Tibial artery (tissue), 4 donors: ENCODE results near the gene LPP.

ENCODE experiments used
- DNase-seq, 2 donors: peaks; one replicate each; pipeline ENCODE4 v3.0.0-alpha.2; 2019
- H3K27ac ChIP-seq, 2 donors: fragments of 200-600 bp; sonication (generic) in 1 of 2; 1 replicate in 1 of 2; 2 replicates in 1 of 2; pipeline ENCODE4 v1.5.1; 2018 to 2019; ENCODE audit warnings: mild to moderate bottlenecking in 1 of 2
- H3K27me3 ChIP-seq, 2 donors: fragments of 200-600 bp; sonication (generic) in 1 of 2; one replicate each; pipeline versions ENCODE4 v1.5.1 to v1.6.0; 2016 to 2019
- H3K36me3 ChIP-seq, 3 donors: fragments of 200-600 bp; sonication (generic) in 2 of 3; one replicate each; pipeline ENCODE4 v1.5.1; 2016 to 2019; ENCODE audit warnings: mild to moderate bottlenecking in 2 of 3
- H3K4me1 ChIP-seq, 4 donors: fragments of 200-600 bp; sonication (generic) in 2 of 4; 1 replicate in 3 of 4; 2 replicates in 1 of 4; pipeline ENCODE4 v1.5.1; 2016 to 2019
- H3K4me3 ChIP-seq, 2 donors: fragments of 200-600 bp; sonication (generic) in 1 of 2; 1 replicate in 1 of 2; 2 replicates in 1 of 2; pipeline ENCODE4 v1.5.1; 2018 to 2019; ENCODE audit warnings: mild to moderate bottlenecking in 2 of 2
- H3K9me3 ChIP-seq, 3 donors: fragments of 200-600 bp; sonication (generic) in 1 of 3; one replicate each; pipeline ENCODE4 v1.5.1; 2016 to 2019
- intact Hi-C: fragments of 100-400 bp; cut with DNase I; formaldehyde crosslinking; loops from one replicate; pipeline ENCODE4 v1.15.0; 2023; ENCODE audit warnings: low total_unique reads
- TF ChIP-seq, protein P1 (sequence below), 2 experiments: fragments of 200-600 bp in 1 of 2; fragments of 450-650 bp in 1 of 2; IDR thresholded peaks; one replicate each; pipeline ENCODE4 v1.5.1; 2017 to 2019; ENCODE audit warnings: antibody characterized with exemption in 2 of 2, mild to moderate bottlenecking in 1 of 2, moderate library complexity in 1 of 2

The LPP gene

DNA sequence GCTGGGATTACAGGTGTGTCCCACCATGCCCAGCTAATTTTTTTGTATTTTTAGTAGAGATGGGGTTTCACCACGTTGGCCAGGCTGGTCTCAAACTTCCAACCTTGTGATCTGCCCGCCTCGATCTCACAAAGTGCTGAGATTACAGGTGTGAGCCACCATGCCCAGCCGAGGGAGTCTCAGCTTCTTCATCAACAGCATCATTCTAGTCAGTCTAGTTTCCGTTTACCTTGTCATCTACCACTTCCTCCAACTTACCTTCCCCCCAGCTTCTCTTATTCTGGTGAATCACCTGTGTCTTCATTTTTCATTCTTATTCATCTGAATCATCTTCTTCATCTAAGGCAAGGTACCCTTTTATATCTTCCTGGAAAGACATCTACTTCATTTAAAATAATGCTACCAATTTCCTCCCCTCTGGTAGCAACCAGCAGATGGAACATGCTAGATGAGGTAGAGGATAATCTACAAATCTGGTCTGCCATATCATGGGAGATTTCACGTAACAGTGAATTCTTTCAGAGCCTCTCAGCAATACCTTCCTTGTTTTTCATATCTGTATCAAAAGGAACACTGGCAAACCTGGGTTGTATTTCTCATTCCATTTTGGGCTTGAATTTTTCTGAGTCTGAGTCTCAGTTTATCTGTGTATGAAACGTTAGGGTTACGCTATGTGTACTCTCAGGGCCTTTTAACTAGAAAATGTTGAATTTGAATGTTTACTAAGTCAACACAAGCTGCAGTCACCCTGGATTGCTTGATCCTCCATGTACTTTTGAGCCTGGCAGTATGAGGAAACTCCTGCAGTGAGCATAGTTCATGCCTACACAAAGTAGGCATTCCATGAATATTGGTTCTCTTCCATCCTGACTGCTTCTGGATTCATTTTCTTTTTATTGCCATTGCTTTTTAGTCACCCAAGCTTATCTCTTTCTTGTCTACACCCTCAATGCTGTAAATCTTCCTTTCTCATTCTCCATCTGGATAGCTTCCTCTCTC is 16.8 kb downstream of the LPP start:
- H3K27ac ChIP-seq: peak overlapping the region; percentile 69 to 96
- DNase-seq: no peak
- H3K9me3 ChIP-seq: no peaks in the 10 kb centered on the region
- TF ChIP-seq, protein P1, sequence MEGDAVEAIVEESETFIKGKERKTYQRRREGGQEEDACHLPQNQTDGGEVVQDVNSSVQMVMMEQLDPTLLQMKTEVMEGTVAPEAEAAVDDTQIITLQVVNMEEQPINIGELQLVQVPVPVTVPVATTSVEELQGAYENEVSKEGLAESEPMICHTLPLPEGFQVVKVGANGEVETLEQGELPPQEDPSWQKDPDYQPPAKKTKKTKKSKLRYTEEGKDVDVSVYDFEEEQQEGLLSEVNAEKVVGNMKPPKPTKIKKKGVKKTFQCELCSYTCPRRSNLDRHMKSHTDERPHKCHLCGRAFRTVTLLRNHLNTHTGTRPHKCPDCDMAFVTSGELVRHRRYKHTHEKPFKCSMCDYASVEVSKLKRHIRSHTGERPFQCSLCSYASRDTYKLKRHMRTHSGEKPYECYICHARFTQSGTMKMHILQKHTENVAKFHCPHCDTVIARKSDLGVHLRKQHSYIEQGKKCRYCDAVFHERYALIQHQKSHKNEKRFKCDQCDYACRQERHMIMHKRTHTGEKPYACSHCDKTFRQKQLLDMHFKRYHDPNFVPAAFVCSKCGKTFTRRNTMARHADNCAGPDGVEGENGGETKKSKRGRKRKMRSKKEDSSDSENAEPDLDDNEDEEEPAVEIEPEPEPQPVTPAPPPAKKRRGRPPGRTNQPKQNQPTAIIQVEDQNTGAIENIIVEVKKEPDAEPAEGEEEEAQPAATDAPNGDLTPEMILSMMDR (IDR thresholded peaks at IDR 0.05): no peak
- H3K4me1 ChIP-seq: peaks cover 4 to 100% (median 68%) of the 10 kb centered on the region in 4 donors
- no peak overlapping the region for H3K4me3 ChIP-seq
- no peaks in the 10 kb centered on the region for H3K36me3 ChIP-seq
- intact Hi-C loops: loop anchor here (5.0 kb wide), 1 partner anchor 97 kb away; no protein-coding TSS in a partner anchor
- no peaks in the 10 kb centered on the region for H3K27me3 ChIP-seq

DNA sequence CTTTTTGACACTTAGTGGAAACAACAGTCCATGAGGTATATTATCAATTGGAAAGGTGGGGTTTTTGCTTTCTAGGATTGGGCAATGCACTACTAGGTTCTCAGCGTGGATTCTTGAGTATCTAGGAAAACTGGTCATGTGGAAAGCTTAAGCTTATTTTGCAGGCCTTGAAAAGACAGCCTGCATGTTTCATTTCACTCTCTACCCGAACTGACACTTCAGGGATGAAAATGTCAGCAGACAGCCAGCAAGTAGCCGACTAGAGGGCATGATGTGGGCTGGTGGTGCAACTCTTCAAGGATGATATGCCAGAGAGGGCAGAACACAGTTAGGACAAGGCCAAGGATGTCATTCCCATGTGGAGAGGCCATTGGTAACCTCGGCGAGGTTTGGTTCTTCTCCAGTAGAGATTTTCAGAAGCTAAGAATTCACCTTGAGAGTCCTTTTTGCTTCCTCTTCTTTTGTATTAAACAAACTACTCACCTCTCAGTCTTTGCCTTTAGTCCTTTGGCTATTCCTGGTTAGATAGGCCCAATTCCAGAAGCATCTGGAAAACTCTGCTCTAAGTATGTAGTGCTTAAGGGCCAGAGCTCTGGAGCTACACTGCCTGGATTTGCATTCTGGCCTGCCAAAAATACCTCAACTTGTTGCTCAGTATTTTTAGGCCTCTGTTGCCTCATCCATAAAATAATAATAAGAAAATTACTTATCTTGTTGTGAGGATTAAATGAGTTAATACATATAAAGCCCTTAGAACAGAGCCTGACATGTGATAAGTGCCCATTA is 17.9 kb downstream of the LPP start:
- Histone ChIP-seq H3K36me3 (no peaks in the 10 kb centered on the region), H3K9me3 (no peaks in the 10 kb centered on the region), H3K4me3 (no peak overlapping the region), H3K27me3 (no peaks in the 10 kb centered on the region), H3K4me1 (peaks cover 4 to 100% (median 70%) of the 10 kb centered on the region in 4 donors), H3K27ac (peak overlapping the region; percentile 69 to 96)
- TF ChIP-seq, protein P1 (IDR thresholded peaks at IDR 0.05): no peak
- no peak for DNase-seq
- intact Hi-C loops: loop anchor here (5.0 kb wide), 1 partner anchor 95 kb away; no protein-coding TSS in a partner anchor

GRCh38 chr3:188174317-188175044 is 20.5 kb downstream of the LPP start:
- Histone ChIP-seq H3K36me3 (no peaks in the 10 kb centered on the region), H3K27ac (peak overlapping the region; percentile 87 to 96), H3K4me1 (peaks cover 4 to 100% (median 75%) of the 10 kb centered on the region in 4 donors), H3K9me3 (no peaks in the 10 kb centered on the region), H3K4me3 (no peak overlapping the region), H3K27me3 (no peaks in the 10 kb centered on the region)
- DNase-seq: no peak
- TF ChIP-seq, protein P1 (IDR thresholded peaks at IDR 0.05): no peak
- intact Hi-C loops: loop anchor here (5.0 kb wide), 1 partner anchor 93 kb away; no protein-coding TSS in a partner anchor

DNA sequence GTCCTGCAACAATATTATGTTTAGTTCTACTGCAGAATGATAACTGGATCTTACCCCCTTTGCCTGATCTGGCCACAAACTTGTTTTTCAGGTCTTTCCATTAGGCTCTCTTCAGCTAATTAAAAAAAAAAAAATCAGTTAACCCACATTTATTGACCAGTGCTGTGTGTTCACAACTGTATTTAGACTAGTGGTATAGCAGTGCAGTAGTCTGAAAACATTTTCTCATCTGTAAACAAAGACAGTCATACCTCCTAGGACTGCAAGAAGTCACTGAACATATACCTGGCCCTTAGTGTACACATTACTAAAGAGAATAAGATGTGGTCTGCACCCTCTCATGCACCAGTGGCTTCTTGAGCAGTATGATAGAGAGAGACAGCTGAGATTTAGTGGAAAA is 22.5 kb downstream of the LPP start:
- H3K27me3 ChIP-seq: no peaks in the 10 kb centered on the region

More for the DNA sequence above, 22.5 kb downstream of the LPP start:
- H3K36me3 ChIP-seq: no peaks in the 10 kb centered on the region
- intact Hi-C loops: no loop called here
- DNase-seq: no peak
- peak overlapping the region; percentile 87 to 96 for H3K27ac ChIP-seq
- H3K9me3 ChIP-seq: no peaks in the 10 kb centered on the region
- TF ChIP-seq, protein P1 (IDR thresholded peaks at IDR 0.05): no peak
- no peak overlapping the region for H3K4me3 ChIP-seq
- H3K4me1 ChIP-seq: peaks cover 4 to 100% (median 73%) of the 10 kb centered on the region in 4 donors
